Panc1 (cell line): ENCODE data around the gene KBTBD8.

ENCODE experiments used
- POLR2AphosphoS5 ChIP-seq: IDR thresholded peaks from 2 replicates; pipeline ENCODE4 v1.6.1; 2012; ENCODE audit warnings: mild to moderate bottlenecking, low read depth, low read length, moderate library complexity
- TF ChIP-seq, protein P1 (sequence below), 2 experiments: IDR thresholded peaks; 2 replicates each; pipeline ENCODE4 v1.6.1; 2011 to 2012; ENCODE audit warnings: low read depth in 2 of 2, control low read depth in 1 of 2, low read length in 1 of 2, mild to moderate bottlenecking in 1 of 2, moderate library complexity in 1 of 2; ENCODE audit not compliant: insufficient read depth in 1 of 2

DNA sequence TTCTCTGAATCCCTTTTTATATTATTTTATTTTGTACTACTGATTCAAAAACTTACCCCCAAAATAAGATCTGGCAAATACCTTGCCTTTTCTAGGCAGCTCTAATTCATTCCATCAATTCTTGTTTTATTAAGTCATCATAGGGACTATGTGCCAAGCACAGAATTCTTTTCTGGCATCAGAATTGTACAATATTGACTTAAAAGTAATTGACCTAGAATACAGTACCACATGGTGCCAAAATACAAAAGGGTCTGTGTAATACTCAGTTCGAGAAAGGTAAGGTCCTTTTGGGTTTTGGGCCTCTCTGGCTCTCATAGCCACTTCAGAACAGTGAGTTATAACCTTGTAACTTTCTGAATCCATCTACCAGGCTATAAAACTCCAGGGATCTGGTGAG lies 46.2 kb downstream of the KBTBD8 start:
- TF ChIP-seq, protein P1, sequence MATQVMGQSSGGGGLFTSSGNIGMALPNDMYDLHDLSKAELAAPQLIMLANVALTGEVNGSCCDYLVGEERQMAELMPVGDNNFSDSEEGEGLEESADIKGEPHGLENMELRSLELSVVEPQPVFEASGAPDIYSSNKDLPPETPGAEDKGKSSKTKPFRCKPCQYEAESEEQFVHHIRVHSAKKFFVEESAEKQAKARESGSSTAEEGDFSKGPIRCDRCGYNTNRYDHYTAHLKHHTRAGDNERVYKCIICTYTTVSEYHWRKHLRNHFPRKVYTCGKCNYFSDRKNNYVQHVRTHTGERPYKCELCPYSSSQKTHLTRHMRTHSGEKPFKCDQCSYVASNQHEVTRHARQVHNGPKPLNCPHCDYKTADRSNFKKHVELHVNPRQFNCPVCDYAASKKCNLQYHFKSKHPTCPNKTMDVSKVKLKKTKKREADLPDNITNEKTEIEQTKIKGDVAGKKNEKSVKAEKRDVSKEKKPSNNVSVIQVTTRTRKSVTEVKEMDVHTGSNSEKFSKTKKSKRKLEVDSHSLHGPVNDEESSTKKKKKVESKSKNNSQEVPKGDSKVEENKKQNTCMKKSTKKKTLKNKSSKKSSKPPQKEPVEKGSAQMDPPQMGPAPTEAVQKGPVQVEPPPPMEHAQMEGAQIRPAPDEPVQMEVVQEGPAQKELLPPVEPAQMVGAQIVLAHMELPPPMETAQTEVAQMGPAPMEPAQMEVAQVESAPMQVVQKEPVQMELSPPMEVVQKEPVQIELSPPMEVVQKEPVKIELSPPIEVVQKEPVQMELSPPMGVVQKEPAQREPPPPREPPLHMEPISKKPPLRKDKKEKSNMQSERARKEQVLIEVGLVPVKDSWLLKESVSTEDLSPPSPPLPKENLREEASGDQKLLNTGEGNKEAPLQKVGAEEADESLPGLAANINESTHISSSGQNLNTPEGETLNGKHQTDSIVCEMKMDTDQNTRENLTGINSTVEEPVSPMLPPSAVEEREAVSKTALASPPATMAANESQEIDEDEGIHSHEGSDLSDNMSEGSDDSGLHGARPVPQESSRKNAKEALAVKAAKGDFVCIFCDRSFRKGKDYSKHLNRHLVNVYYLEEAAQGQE (IDR thresholded peaks at IDR 0.05; ENCODE audit: insufficient read depth in 1 of 2, low read depth in 2 of 2, low read length in 1 of 2), result no peak
- TF ChIP-seq POLR2AphosphoS5, result no peak
